Measurements from ENCODE around the gene PRICKLE2.

Gene PRICKLE2

DNA sequence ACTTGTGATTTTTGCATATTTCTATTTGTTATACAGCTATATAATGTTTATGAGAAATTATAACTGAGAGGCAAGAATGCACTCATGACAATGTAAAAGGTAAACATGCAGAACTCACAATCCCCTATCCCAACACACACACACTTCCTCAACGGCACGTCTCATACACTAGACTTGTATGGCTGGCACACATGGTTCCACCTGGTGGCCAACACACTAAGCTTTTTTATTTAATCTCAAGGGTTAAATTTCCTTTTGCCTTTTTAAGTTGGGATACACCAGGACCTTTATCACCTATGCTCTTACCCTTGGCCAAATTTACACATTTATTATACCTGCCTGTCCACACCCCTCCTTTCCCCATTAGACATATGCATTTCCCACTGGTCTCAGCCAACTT is 113.4 kb downstream of the PRICKLE2 start:
- Histone ChIP-seq H3K27ac (no peak overlapping the region), H3K4me3 (no peak overlapping the region)
- no peak for TF ChIP-seq CTCF (IDR thresholded peaks at IDR 0.05)
- no peak for DNase-seq (ENCODE audit: low spot score)

DNA sequence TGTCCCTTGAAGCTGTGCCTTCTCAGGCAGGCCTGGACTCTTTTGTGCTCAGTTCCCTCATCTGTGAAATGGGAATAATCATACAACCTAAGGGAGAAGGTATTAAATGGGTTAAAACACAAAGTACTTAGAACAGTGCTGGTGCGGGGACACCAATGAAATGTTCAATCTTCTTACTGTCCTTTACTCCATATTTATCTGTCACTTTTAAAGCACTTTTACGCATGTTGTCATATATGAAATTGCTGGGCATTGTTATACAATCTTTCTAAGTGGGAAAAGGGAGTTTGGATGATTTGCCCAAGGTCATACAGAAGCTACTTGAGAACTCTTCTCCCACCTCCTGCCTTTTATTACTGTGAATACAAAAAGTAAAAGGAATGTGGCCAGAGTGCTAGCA is 114.2 kb downstream of the PRICKLE2 start:
- no peak for DNase-seq (ENCODE audit: low spot score)
- Histone ChIP-seq H3K4me3 (no peak overlapping the region), H3K27ac (no peak overlapping the region)
- no peak for TF ChIP-seq CTCF (IDR thresholded peaks at IDR 0.05)

- no peak for DNase-seq (ENCODE audit: low spot score)
- Histone ChIP-seq H3K4me3 (no peak overlapping the region), H3K27ac (no peak overlapping the region)
- no peak for TF ChIP-seq CTCF (IDR thresholded peaks at IDR 0.05)
Observed at GRCh38 chr3:64110071-64110470, 115.2 kb downstream of the PRICKLE2 start.

DNA sequence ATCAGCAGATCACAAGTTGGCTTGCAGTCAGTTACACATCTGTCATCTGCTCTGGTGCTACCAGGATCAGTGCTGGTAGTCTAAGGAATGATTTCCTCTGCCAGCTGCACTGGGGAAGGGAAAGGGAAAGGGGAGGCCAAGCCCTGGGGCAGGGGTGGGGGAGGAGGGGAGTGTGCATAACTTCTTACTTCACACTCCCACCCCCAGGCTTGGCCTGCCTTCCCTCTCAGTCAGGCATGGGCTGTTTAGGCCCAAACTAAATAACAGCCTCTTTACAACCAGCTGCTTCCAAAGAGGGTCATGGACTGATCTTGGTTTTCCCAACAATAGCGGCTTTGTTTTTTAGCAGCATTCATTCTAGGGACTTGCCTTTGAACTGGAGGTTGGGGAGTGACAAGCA is 115.8 kb downstream of the PRICKLE2 start:
- no peak for TF ChIP-seq CTCF (IDR thresholded peaks at IDR 0.05)
- Histone ChIP-seq H3K4me3 (no peak overlapping the region), H3K27ac (no peak overlapping the region)
- no peak for DNase-seq (ENCODE audit: low spot score)

GRCh38 chr3:64108784-64109317 is 116.4 kb downstream of the PRICKLE2 start:
- H3K4me3 ChIP-seq = no peak overlapping the region
- no peak for TF ChIP-seq CTCF (IDR thresholded peaks at IDR 0.05)
- no peak overlapping the region for H3K27ac ChIP-seq
- DNase-seq (ENCODE audit: low spot score) = no peak

- Histone ChIP-seq H3K4me3 (no peak overlapping the region), H3K27ac (no peak overlapping the region)
- no peak for DNase-seq (ENCODE audit: low spot score)
- TF ChIP-seq CTCF (IDR thresholded peaks at IDR 0.05) = no peak
Observed at GRCh38 chr3:64108231-64108630, 117.0 kb downstream of the PRICKLE2 start.

DNA sequence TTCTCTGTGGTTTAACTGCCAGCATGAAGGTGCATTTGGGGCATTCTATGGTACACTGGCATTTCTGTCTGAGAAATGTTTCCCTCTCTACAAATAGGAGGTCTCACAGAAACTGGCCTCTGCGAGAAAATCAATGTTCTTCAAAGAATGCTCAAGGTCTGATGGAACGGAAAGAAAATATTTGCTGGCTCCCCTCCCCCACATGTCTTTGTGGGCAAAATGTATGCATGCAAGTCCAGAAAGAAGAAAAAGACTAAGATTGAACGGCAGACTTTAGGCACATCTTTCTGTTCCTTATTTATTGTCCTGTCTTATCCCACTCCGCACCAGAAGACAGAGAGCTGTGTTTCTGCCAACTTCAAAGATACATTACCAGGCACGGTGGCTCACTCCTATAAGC is 118.1 kb downstream of the PRICKLE2 start:
- no peak overlapping the region for H3K27ac ChIP-seq
- no peak overlapping the region for H3K4me3 ChIP-seq
- TF ChIP-seq CTCF (IDR thresholded peaks at IDR 0.05) = no peak
- no peak for DNase-seq (ENCODE audit: low spot score)

All from coronary artery (tissue), 2 donors.